Testis (tissue), 3 donors: ENCODE measurements around the gene CBFA2T2. TPM values are rescaled to one million over a fixed set of nuclear protein-coding genes. Genes with fewer than 3 reads are reported as not detected.

Source experiments
- DNase-seq: peaks from one replicate; pipeline ENCODE4 v3.0.0-alpha.2; 2019
- H3K27ac ChIP-seq, 2 donors: fragments of 200-600 bp; sonication (generic); one replicate each; pipeline ENCODE4 v1.5.1; 2019
- H3K27me3 ChIP-seq: fragments of 200-600 bp; sonication (generic); one replicate; pipeline ENCODE4 v1.5.1; 2019
- H3K36me3 ChIP-seq: fragments of 200-600 bp; sonication (generic); one replicate; pipeline ENCODE4 v1.5.1; 2017; ENCODE audit warnings: low read depth; ENCODE audit errors: missing control alignments
- H3K4me1 ChIP-seq: fragments of 200-600 bp; sonication (generic); one replicate; pipeline ENCODE4 v1.5.1; 2019
- H3K4me3 ChIP-seq, 2 donors: fragments of 200-600 bp; sonication (generic); one replicate each; pipeline ENCODE4 v1.5.1; 2017 to 2019
- H3K9me3 ChIP-seq: fragments of 200-600 bp; sonication (generic); one replicate; pipeline ENCODE4 v1.5.1; 2017
- POLR2A ChIP-seq: fragments of 450-650 bp; IDR thresholded peaks from one replicate; pipeline ENCODE4 v1.6.1; 2017; ENCODE audit warnings: antibody characterized with exemption, mild to moderate bottlenecking, moderate library complexity
- whole genome bisulfite sequencing, 2 donors: methylation state at CpG; one replicate each; pipeline ENCODE4 v1.1.5; 2018; 5-methylcytosine and 5-hydroxymethylcytosine counted together
- intact Hi-C: fragments of 100-400 bp; cut with DNase I; formaldehyde crosslinking; loops from one replicate; pipeline ENCODE4 v1.15.1; 2023; ENCODE audit warnings: low total_unique reads
- polyA plus RNA-seq: library from polyadenylated mRNA; stranded (reverse); fragments of 350-450 nt; fragmentation: Illumina TruSeq; extraction: RNeasy Lipid Tissue Mini Kit (QIAGEN cat#74804); gene quantifications from one replicate; pipeline ENCODE4 v1.2.3, GENCODE V29; 2014; ENCODE audit warnings: low read depth, low replicate concordance; ENCODE audit not compliant: insufficient read depth
- total RNA-seq, 2 donors: library from RNA; depleted of rRNA; stranded (reverse); fragments of >200 nt; gene quantifications; one replicate each; pipeline ENCODE4 v1.2.3, GENCODE V29; 2016
- TF ChIP-seq, protein P1 (sequence below), 3 experiments: fragments of 450-650 bp in 2 of 3; fragments of 200-600 bp in 1 of 3; sonication (generic) in 1 of 3; IDR thresholded peaks; one replicate each; pipeline ENCODE4 v1.5.1; 2016 to 2019; ENCODE audit warnings: antibody characterized with exemption in 3 of 3, mild to moderate bottlenecking in 2 of 3, moderate library complexity in 1 of 3

CBFA2T2 gene
- total and polyA plus RNA-seq, 3 donors from 2014 or later, result 25.2 to 39.2 (median 33.1) TPM

DNA sequence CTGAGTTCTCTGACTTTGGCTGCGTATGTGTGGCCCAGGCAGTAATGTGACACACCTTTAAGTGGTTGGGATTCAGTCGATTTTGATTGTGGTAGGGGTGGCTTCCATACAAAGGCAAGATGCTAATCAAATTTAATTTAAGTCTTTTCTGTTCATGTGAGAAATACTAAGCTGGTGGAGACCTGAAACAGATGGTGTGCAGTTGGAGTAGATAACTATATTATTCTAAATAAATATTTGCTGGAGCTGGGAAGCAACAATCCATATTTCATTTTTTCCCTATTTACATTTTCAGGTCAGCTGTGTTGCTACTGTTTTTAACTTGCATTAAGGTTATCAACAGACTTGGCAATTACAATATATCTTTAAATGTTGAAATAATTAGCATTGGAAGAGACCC, 104.8 kb downstream of the CBFA2T2 start:
- no peak overlapping the region for H3K4me3 ChIP-seq
- no peaks in the 10 kb centered on the region for H3K9me3 ChIP-seq
- no peaks in the 10 kb centered on the region for H3K36me3 ChIP-seq
- no peak for DNase-seq
- no peak for TF ChIP-seq POLR2A
- TF ChIP-seq, protein P1, sequence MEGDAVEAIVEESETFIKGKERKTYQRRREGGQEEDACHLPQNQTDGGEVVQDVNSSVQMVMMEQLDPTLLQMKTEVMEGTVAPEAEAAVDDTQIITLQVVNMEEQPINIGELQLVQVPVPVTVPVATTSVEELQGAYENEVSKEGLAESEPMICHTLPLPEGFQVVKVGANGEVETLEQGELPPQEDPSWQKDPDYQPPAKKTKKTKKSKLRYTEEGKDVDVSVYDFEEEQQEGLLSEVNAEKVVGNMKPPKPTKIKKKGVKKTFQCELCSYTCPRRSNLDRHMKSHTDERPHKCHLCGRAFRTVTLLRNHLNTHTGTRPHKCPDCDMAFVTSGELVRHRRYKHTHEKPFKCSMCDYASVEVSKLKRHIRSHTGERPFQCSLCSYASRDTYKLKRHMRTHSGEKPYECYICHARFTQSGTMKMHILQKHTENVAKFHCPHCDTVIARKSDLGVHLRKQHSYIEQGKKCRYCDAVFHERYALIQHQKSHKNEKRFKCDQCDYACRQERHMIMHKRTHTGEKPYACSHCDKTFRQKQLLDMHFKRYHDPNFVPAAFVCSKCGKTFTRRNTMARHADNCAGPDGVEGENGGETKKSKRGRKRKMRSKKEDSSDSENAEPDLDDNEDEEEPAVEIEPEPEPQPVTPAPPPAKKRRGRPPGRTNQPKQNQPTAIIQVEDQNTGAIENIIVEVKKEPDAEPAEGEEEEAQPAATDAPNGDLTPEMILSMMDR (IDR thresholded peaks at IDR 0.05), result no peak
- H3K4me1 ChIP-seq, result no peaks in the 10 kb centered on the region
- WGBS, 2 donors, result 80 to 86% methylated on average over 2 of the region's 2 CpGs
- H3K27ac ChIP-seq, result no peak overlapping the region
- H3K27me3 ChIP-seq, result no peaks in the 10 kb centered on the region
- intact Hi-C loops, result no loop called here

GRCh38 chr20:33600414-33600813, 110.5 kb downstream of the CBFA2T2 start:
- no peak for DNase-seq
- WGBS, 2 donors, result 89 to 91% methylated on average over 4 of the region's 4 CpGs
- no peaks in the 10 kb centered on the region for H3K9me3 ChIP-seq
- H3K4me1 ChIP-seq, result no peaks in the 10 kb centered on the region
- intact Hi-C loops, result no loop called here
- H3K36me3 ChIP-seq, result no peaks in the 10 kb centered on the region
- H3K4me3 ChIP-seq, result no peak overlapping the region
- no peak overlapping the region for H3K27ac ChIP-seq
- H3K27me3 ChIP-seq, result no peaks in the 10 kb centered on the region
- TF ChIP-seq POLR2A, result no peak
- TF ChIP-seq, protein P1 (IDR thresholded peaks at IDR 0.05), result no peak

- H3K4me3 ChIP-seq, result no peak overlapping the region
- DNase-seq, result no peak
- no peaks in the 10 kb centered on the region for H3K27me3 ChIP-seq
- no peak for TF ChIP-seq POLR2A
- TF ChIP-seq, protein P1 (IDR thresholded peaks at IDR 0.05), result no peak
- WGBS, 2 donors, result 84 to 92% methylated on average over 8 of the region's 8 CpGs
- H3K4me1 ChIP-seq, result no peaks in the 10 kb centered on the region
- no peaks in the 10 kb centered on the region for H3K36me3 ChIP-seq
- H3K27ac ChIP-seq, result no peak overlapping the region
- intact Hi-C loops, result no loop called here
- H3K9me3 ChIP-seq, result no peaks in the 10 kb centered on the region
Observed at GRCh38 chr20:33600981-33601380, 111.1 kb downstream of the CBFA2T2 start.

GRCh38 chr20:33601861-33602260, 112.0 kb downstream of the CBFA2T2 start:
- H3K4me3 ChIP-seq, result no peak overlapping the region
- no peaks in the 10 kb centered on the region for H3K9me3 ChIP-seq
- H3K36me3 ChIP-seq, result no peaks in the 10 kb centered on the region
- H3K27ac ChIP-seq, result no peak overlapping the region
- 87 to 88% methylated on average over 5 of the region's 5 CpGs for WGBS, 2 donors
- intact Hi-C loops, result no loop called here
- no peak for DNase-seq
- no peaks in the 10 kb centered on the region for H3K4me1 ChIP-seq
- H3K27me3 ChIP-seq, result no peaks in the 10 kb centered on the region
- TF ChIP-seq, protein P1 (IDR thresholded peaks at IDR 0.05), result no peak
- no peak for TF ChIP-seq POLR2A

- no peak for DNase-seq
- Histone ChIP-seq H3K4me1 (no peaks in the 10 kb centered on the region), H3K27me3 (no peaks in the 10 kb centered on the region), H3K36me3 (no peaks in the 10 kb centered on the region), H3K9me3 (no peaks in the 10 kb centered on the region), H3K27ac (no peak overlapping the region), H3K4me3 (no peak overlapping the region)
- WGBS, 2 donors, result 72 to 81% methylated on average over 5 of the region's 5 CpGs
- no peak for TF ChIP-seq POLR2A
- TF ChIP-seq, protein P1 (IDR thresholded peaks at IDR 0.05), result no peak
- intact Hi-C loops, result no loop called here
Observed at GRCh38 chr20:33602826-33603590, 113.1 kb downstream of the CBFA2T2 start.
